Nephron (organoid): ENCODE results near the gene POU2AF2.

Experiments
- H3K27ac Mint-ChIP-seq, 3 experiments: 2 replicates each; pipeline ENCODE4 v1.8.0; 2020; ENCODE audit warnings: mixed read lengths in 3 of 3, mild to moderate bottlenecking in 2 of 3, moderate library complexity in 1 of 3
- H3K27me3 Mint-ChIP-seq: 2 replicates; pipeline ENCODE4 v1.8.0; 2021; ENCODE audit warnings: low read depth, mild to moderate bottlenecking, moderate library complexity, mixed read lengths
- H3K36me3 Mint-ChIP-seq: 2 replicates; pipeline ENCODE4 v1.8.0; 2020; ENCODE audit warnings: low read depth, mixed read lengths
- H3K4me1 Mint-ChIP-seq: 2 replicates; pipeline ENCODE4 v1.8.0; 2020; ENCODE audit warnings: mixed read lengths
- H3K4me3 Mint-ChIP-seq, 3 experiments: 2 replicates each; pipeline ENCODE4 v1.8.0; 2020; ENCODE audit warnings: mild to moderate bottlenecking in 3 of 3, mixed read lengths in 3 of 3, moderate library complexity in 2 of 3
- H3K9me3 Mint-ChIP-seq: 2 replicates; pipeline ENCODE4 v1.8.0; 2020; ENCODE audit warnings: mixed read lengths
- TF ChIP-seq, protein P1 (sequence below), 3 experiments: fragments of 200-600 bp; sonication (generic); IDR thresholded peaks; one replicate each; pipeline ENCODE4 v1.5.0; 2021; ENCODE audit warnings: antibody characterized with exemption in 3 of 3; ENCODE audit not compliant: unreplicated experiment in 3 of 3

The POU2AF2 gene

DNA sequence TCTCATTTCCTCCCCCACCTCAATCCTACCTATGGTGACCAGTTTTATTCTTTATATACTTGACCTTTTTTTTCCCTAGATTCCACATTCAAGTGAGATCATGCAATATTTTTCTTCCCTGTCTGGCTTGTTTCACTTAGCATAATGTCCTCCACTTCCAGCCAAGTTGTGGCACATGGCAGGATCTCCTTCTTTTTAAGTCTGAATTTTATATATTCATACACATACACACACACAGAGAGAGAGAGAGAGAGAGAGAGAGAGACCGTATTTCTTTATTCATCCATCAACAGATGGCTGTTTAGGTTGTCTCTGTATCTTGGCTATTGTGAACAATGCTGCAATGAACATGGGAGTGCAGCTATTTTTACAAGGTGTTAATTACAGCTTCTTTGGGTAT lies 1.4 kb downstream of the POU2AF2 start:
- Mint-ChIP-seq H3K4me1 (no peaks in the 10 kb centered on the region), H3K4me3 (no peak overlapping the region), H3K36me3 (no peaks in the 10 kb centered on the region), H3K27me3 (no peaks in the 10 kb centered on the region), H3K9me3 (no peaks in the 10 kb centered on the region), H3K27ac (no peak overlapping the region)
- TF ChIP-seq, protein P1, sequence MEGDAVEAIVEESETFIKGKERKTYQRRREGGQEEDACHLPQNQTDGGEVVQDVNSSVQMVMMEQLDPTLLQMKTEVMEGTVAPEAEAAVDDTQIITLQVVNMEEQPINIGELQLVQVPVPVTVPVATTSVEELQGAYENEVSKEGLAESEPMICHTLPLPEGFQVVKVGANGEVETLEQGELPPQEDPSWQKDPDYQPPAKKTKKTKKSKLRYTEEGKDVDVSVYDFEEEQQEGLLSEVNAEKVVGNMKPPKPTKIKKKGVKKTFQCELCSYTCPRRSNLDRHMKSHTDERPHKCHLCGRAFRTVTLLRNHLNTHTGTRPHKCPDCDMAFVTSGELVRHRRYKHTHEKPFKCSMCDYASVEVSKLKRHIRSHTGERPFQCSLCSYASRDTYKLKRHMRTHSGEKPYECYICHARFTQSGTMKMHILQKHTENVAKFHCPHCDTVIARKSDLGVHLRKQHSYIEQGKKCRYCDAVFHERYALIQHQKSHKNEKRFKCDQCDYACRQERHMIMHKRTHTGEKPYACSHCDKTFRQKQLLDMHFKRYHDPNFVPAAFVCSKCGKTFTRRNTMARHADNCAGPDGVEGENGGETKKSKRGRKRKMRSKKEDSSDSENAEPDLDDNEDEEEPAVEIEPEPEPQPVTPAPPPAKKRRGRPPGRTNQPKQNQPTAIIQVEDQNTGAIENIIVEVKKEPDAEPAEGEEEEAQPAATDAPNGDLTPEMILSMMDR (IDR thresholded peaks at IDR 0.05; ENCODE audit: unreplicated experiment in 3 of 3): no peak

DNA sequence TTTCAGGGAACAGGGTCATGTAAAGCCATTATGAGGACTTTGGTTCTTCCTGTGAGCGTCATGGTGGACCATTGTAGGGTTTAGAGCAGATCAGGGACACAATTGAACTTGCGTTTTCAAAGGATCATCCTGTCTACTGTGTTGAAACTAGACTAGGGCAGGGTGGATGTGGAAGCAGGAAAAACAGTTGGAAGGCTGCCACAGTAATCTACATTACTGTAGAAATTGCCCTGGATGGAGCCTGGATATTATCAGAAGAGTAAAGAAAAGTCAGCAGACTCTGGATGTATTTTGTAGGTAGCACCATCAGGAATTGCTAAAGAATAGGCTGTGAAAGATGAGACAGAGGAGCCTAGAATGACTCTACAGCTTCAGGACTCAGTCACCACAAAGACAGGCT lies 5.4 kb downstream of the POU2AF2 start:
- H3K4me1 Mint-ChIP-seq: no peaks in the 10 kb centered on the region
- H3K4me3 Mint-ChIP-seq: no peak overlapping the region
- H3K27me3 Mint-ChIP-seq: no peaks in the 10 kb centered on the region
- TF ChIP-seq, protein P1 (IDR thresholded peaks at IDR 0.05; ENCODE audit: unreplicated experiment in 3 of 3): no peak
- no peaks in the 10 kb centered on the region for H3K9me3 Mint-ChIP-seq
- H3K27ac Mint-ChIP-seq: no peak overlapping the region
- no peaks in the 10 kb centered on the region for H3K36me3 Mint-ChIP-seq

DNA sequence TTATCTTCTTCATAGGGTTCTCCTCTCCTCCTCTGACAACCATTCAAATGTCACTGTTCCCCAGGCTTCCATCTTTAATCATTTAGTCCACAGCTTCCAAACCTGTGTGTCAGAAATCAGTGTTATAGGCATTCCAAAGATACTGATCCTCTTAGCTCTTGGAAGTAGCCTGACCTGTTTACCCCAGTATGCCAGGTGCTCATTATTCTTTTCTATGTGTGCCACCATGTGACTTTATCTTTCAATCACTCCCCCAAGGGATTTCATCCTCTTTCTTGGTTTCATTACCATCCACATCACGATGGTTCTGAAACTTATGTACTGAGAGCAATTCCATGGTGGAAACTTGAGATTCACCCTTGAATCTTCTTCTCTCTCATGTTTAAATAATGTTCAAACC lies 7.6 kb downstream of the POU2AF2 start:
- Mint-ChIP-seq H3K4me3 (no peak overlapping the region), H3K9me3 (no peaks in the 10 kb centered on the region), H3K27ac (no peak overlapping the region), H3K27me3 (no peaks in the 10 kb centered on the region), H3K36me3 (no peaks in the 10 kb centered on the region), H3K4me1 (no peaks in the 10 kb centered on the region)
- TF ChIP-seq, protein P1 (IDR thresholded peaks at IDR 0.05; ENCODE audit: unreplicated experiment in 3 of 3): no peak

DNA sequence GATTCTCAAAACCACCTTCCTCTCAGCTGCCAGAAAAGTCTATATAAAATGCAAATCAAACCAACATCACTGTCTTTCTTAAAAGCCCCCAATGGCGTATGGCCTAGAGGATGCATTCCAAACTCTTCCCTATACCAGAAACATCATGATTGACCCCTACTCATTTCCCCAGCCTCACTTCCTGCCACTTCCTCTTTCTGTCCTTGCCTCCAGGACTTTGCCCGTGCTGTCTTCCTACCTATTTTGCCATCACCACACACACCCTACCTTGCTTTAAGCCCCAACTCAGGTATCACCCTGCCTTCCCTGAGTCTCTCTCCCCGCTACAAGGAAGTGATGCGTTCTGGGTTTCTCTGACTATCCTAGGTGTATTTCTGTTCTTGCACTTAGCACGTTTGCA lies 8.1 kb downstream of the POU2AF2 start:
- Mint-ChIP-seq H3K36me3 (no peaks in the 10 kb centered on the region), H3K4me3 (no peak overlapping the region), H3K27me3 (no peaks in the 10 kb centered on the region), H3K9me3 (no peaks in the 10 kb centered on the region), H3K4me1 (no peaks in the 10 kb centered on the region), H3K27ac (no peak overlapping the region)
- TF ChIP-seq, protein P1 (IDR thresholded peaks at IDR 0.05; ENCODE audit: unreplicated experiment in 3 of 3): no peak

DNA sequence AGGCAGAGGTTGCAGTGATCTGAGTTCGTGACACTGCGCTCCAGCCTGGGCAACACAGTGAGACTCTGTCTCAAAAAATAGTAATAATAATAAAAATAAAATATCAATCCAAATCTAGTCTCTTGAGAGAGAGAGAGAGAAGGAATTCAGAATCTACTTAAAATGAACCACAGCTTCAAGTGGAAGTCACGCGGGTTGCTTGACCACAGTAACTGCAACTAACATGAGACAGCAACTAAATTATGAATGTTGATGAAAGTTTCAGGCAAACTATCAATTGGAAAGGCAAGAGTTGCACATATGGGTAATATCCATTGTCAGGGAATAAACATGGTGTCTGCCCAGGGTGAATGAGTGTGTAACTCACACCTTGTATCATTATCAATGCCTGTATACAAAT lies 12.5 kb downstream of the POU2AF2 start:
- Mint-ChIP-seq H3K9me3 (no peaks in the 10 kb centered on the region), H3K27me3 (no peaks in the 10 kb centered on the region)
- TF ChIP-seq, protein P1 (IDR thresholded peaks at IDR 0.05; ENCODE audit: unreplicated experiment in 3 of 3): no peak

DNA sequence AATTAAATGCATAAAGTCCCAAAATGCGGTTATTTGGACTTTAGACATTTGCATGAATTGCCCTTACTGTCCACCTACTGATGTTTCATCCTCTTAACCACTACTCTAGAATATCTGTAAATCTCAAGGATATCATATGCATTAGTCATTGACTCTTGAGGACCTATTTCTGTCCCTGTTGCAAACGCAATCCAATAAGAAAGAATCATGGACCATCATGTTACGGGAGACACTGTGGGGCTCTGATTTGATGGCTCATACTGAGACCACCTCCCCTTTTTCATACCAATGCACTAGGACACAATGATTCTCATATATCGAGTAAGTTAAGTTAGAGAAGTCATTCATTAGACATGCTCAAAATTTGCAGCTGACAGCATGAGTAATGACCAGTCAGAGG lies 14.4 kb downstream of the POU2AF2 start:
- TF ChIP-seq, protein P1 (IDR thresholded peaks at IDR 0.05; ENCODE audit: unreplicated experiment in 3 of 3): no peak
- Mint-ChIP-seq H3K9me3 (no peaks in the 10 kb centered on the region), H3K36me3 (no peaks in the 10 kb centered on the region), H3K4me3 (no peak overlapping the region), H3K27ac (no peak overlapping the region), H3K27me3 (peaks cover 5% of the 10 kb centered on the region), H3K4me1 (no peaks in the 10 kb centered on the region)

More for the DNA sequence above, 12.5 kb downstream of the POU2AF2 start:
- Mint-ChIP-seq H3K4me3 (no peak overlapping the region), H3K4me1 (no peaks in the 10 kb centered on the region), H3K27ac (no peak overlapping the region), H3K36me3 (no peaks in the 10 kb centered on the region)
